ENCODE measurements around the gene CFAP299.

DNA sequence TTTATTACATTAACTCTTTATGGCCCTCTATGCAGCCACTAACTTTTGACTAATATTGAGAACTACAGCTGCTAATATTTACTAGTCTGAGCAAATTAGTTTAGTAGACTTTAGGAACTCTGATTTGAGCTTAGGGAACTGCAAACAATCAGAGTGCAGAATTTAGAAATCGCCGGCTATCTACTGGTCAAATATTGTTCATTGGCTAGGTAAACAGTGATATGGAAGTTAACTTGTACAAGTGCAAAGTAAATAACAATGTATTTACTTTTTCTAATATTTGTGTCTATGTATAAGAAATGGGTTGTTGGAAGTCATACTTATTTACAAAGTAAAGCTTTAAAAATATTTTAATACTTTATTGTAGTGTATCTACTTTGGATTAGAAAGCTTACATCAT, 279.6 kb downstream of the CFAP299 start:
- TF ChIP-seq, protein P1, sequence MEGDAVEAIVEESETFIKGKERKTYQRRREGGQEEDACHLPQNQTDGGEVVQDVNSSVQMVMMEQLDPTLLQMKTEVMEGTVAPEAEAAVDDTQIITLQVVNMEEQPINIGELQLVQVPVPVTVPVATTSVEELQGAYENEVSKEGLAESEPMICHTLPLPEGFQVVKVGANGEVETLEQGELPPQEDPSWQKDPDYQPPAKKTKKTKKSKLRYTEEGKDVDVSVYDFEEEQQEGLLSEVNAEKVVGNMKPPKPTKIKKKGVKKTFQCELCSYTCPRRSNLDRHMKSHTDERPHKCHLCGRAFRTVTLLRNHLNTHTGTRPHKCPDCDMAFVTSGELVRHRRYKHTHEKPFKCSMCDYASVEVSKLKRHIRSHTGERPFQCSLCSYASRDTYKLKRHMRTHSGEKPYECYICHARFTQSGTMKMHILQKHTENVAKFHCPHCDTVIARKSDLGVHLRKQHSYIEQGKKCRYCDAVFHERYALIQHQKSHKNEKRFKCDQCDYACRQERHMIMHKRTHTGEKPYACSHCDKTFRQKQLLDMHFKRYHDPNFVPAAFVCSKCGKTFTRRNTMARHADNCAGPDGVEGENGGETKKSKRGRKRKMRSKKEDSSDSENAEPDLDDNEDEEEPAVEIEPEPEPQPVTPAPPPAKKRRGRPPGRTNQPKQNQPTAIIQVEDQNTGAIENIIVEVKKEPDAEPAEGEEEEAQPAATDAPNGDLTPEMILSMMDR (IDR thresholded peaks at IDR 0.05 in 2 of 3, conservative IDR thresholded peaks at IDR 0.05 in 1 of 3; ENCODE audit: borderline replicate concordance in 1 of 3, insufficient read depth in 1 of 3, low read depth in 2 of 3, low read length in 2 of 3): no peak
- no peak for TF ChIP-seq POLR2A (IDR thresholded peaks at IDR 0.05; ENCODE audit: borderline replicate concordance, extremely low read depth, insufficient read depth, insufficient read length)
- TF ChIP-seq EZH2 (IDR thresholded peaks at IDR 0.05): no peak
- no peak for TF ChIP-seq FOSL1 (IDR thresholded peaks at IDR 0.05; ENCODE audit: low read depth)
- TF ChIP-seq CEBPB (IDR thresholded peaks at IDR 0.05; ENCODE audit: low read depth): no peak
- no peak for TF ChIP-seq ZBTB33 (IDR thresholded peaks at IDR 0.05; ENCODE audit: extremely low read depth, insufficient replicate concordance, low read length)

All from HCT116 (cell line).